BJ (cell line): ENCODE measurements around the gene ZNF670. TPM values are rescaled to one million over a fixed set of nuclear protein-coding genes. Genes with fewer than 3 reads are reported as not detected.

Experiments used
- CTCF ChIA-PET: fragments of 350-600 bp; formaldehyde crosslinking; extraction: SDS; loops from one replicate; lab custom pipeline; 2021; ENCODE audit warnings: antibody characterized with exemption, inconsistent platforms; lab: Yijun Ruan, JAX
- POLR2A ChIA-PET: fragments of 300-600 bp; sonication (Branson Sonifier 250); formaldehyde crosslinking; extraction: SDS; loops from one replicate; lab custom pipeline; 2021; ENCODE audit warnings: antibody characterized with exemption; lab: Charles Lee
- DNase-seq: peaks from one replicate; pipeline ENCODE4 v3.0.0-alpha.2; 2011; ENCODE audit warnings: low read depth
- H3K27me3 ChIP-seq: 2 replicates; pipeline ENCODE4 v1.6.0; 2011; ENCODE audit warnings: low read length; ENCODE audit not compliant: control insufficient read depth, insufficient read depth
- H3K36me3 ChIP-seq: 2 replicates; pipeline ENCODE4 v1.5.1; 2011; ENCODE audit warnings: low read length; ENCODE audit not compliant: control insufficient read depth, insufficient read depth
- H3K4me3 ChIP-seq: 2 replicates; pipeline ENCODE4 v1.5.1; 2011; ENCODE audit warnings: low read depth, mild to moderate bottlenecking, control low read depth, low read length
- CTCF ChIP-seq: IDR thresholded peaks from 2 replicates; pipeline ENCODE4 v1.5.1; 2011; ENCODE audit warnings: low read depth, mild to moderate bottlenecking, control low read depth, inconsistent platforms, low read length, moderate library complexity; ENCODE audit not compliant: insufficient read depth
- polyA plus RNA-seq: library from polyadenylated mRNA; depleted of rRNA; stranded (reverse); fragments of >200 nt; gene quantifications from 2 replicates; pipeline ENCODE4 v1.2.3, GENCODE V29; 2011

ZNF670 gene
- polyA plus RNA-seq, 1 experiment, result 0.66 TPM

- CTCF ChIA-PET, result interaction anchor here (1.7 kb wide), 1 partner anchor 8 kb away, joined by 3 read pairs; no protein-coding TSS in a partner anchor
- POLR2A ChIA-PET, result no interaction called here
- Histone ChIP-seq H3K36me3 (no peaks in the 10 kb centered on the region), H3K4me3 (peak overlapping the region; percentile 58), H3K27me3 (no peaks in the 10 kb centered on the region)
- no peak for TF ChIP-seq CTCF
- no peak for DNase-seq
These were observed 32.1 kb upstream of the ZNF670 start for GRCh38 chr1:247110627-247111258.

- no peak for DNase-seq
- ChIA-PET CTCF (no interaction called here), POLR2A (no interaction called here)
- Histone ChIP-seq H3K36me3 (no peaks in the 10 kb centered on the region), H3K27me3 (no peaks in the 10 kb centered on the region), H3K4me3 (no peak overlapping the region)
- TF ChIP-seq CTCF, result no peak
These were observed 29.1 kb upstream of the ZNF670 start for GRCh38 chr1:247107694-247108093.

- peaks cover under 1% of the 10 kb centered on the region; the same call in 1 of the 2 replicates for H3K36me3 ChIP-seq
- H3K4me3 ChIP-seq, result no peak overlapping the region
- no peaks in the 10 kb centered on the region for H3K27me3 ChIP-seq
- CTCF ChIA-PET, result no interaction called here
- POLR2A ChIA-PET, result no interaction called here
- DNase-seq, result no peak
- no peak for TF ChIP-seq CTCF
These were observed 27.4 kb upstream of the ZNF670 start for GRCh38 chr1:247105966-247106365.

- POLR2A ChIA-PET, result no interaction called here
These were observed 26.4 kb upstream of the ZNF670 start for GRCh38 chr1:247104965-247105364.

More at GRCh38 chr1:247104965-247105364, 26.4 kb upstream of the ZNF670 start:
- no peaks in the 10 kb centered on the region for H3K27me3 ChIP-seq
- H3K36me3 ChIP-seq, result peaks cover 9% of the 10 kb centered on the region; the same call in 1 of the 2 replicates
- H3K4me3 ChIP-seq, result no peak overlapping the region
- TF ChIP-seq CTCF, result no peak
- no peak for DNase-seq
- CTCF ChIA-PET, result no interaction called here
